Stimulated activated naive CD4-positive, alpha-beta T cell (primary cell): ENCODE results near the gene GJB3.
"Not testable (repeated sequence)": the region's sequence is repeated elsewhere in the genome, so short reads cannot be mapped to it uniquely, and the experiment has no call there.

Source experiments
- DNase-seq, 6 experiments: peaks; one replicate each; lab custom pipeline; 2025; lab: John Stamatoyannopoulos, UW

Gene GJB3

GRCh38 chr1:34761176-34761761, 19.7 kb upstream of the GJB3 start:
- DNase-seq: no peak

- DNase-seq: no peak
Measured at GRCh38 chr1:34761776-34762307, 19.2 kb upstream of the GJB3 start.

- DNase-seq: no peak
Measured at GRCh38 chr1:34762474-34763141, 18.4 kb upstream of the GJB3 start.

- no peak for DNase-seq
Measured at GRCh38 chr1:34763142-34763781, 17.8 kb upstream of the GJB3 start.

GRCh38 chr1:34768856-34769255, 12.2 kb upstream of the GJB3 start:
- DNase-seq: no peak

GRCh38 chr1:34770891-34771504, 10.0 kb upstream of the GJB3 start:
- DNase-seq: no peak

GRCh38 chr1:34771573-34772371, 9.2 kb upstream of the GJB3 start:
- DNase-seq: no peak

GRCh38 chr1:34773114-34773513, 7.9 kb upstream of the GJB3 start:
- not testable (repeated sequence) for DNase-seq

- no peak for DNase-seq
Measured at GRCh38 chr1:34774957-34775356, 6.1 kb upstream of the GJB3 start.

GRCh38 chr1:34776911-34777310, 4.1 kb upstream of the GJB3 start:
- DNase-seq: no peak

- DNase-seq: no peak
Measured at GRCh38 chr1:34777519-34778321, 3.3 kb upstream of the GJB3 start.

GRCh38 chr1:34778381-34778780, 2.6 kb upstream of the GJB3 start:
- no peak for DNase-seq

GRCh38 chr1:34779005-34779404, 2.0 kb upstream of the GJB3 start:
- DNase-seq: no peak

GRCh38 chr1:34779526-34779925, 1.5 kb upstream of the GJB3 start:
- DNase-seq: no peak

GRCh38 chr1:34779962-34780361, 1.1 kb upstream of the GJB3 start:
- DNase-seq: no peak

- DNase-seq: no peak
Measured at GRCh38 chr1:34780528-34780927, 486 bp upstream of the GJB3 start.

- no peak for DNase-seq
Measured at GRCh38 chr1:34781844-34782391, 904 bp downstream of the GJB3 start.

GRCh38 chr1:34784751-34785221, 3.8 kb downstream of the GJB3 start:
- DNase-seq: no peak

GRCh38 chr1:34785231-34785874, 4.3 kb downstream of the GJB3 start:
- DNase-seq: no peak

- DNase-seq: no peak
Measured at GRCh38 chr1:34785875-34786470, 5.0 kb downstream of the GJB3 start.
